Right atrium auricular region (tissue), 2 donors: ENCODE data around the gene TRPC4. TPM values are rescaled to one million over a fixed set of nuclear protein-coding genes. Genes with fewer than 3 reads are reported as not detected.

Source experiments
- DNase-seq: peaks from one replicate; pipeline ENCODE4 v3.0.0-alpha.2; 2019; ENCODE audit warnings: low spot score
- H3K27ac ChIP-seq, 2 donors: fragments of 200-600 bp; sonication (generic); 1 replicate in 1 of 2; 2 replicates in 1 of 2; pipeline ENCODE4 v1.5.1; 2016 to 2019
- H3K27me3 ChIP-seq, 2 donors: fragments of 200-600 bp; sonication (generic); one replicate each; pipeline versions ENCODE4 v1.5.1 to v1.6.0; 2017 to 2019
- H3K36me3 ChIP-seq: fragments of 200-600 bp; sonication (generic); one replicate; pipeline ENCODE4 v1.5.1; 2016
- H3K4me1 ChIP-seq, 2 donors: fragments of 200-600 bp; sonication (generic); one replicate each; pipeline versions ENCODE4 v1.5.1 to v1.6.0; 2017 to 2019
- H3K4me3 ChIP-seq, 2 donors: fragments of 200-600 bp; sonication (generic); 1 replicate in 1 of 2; 2 replicates in 1 of 2; pipeline ENCODE4 v1.5.1; 2017 to 2019; ENCODE audit warnings: mild to moderate bottlenecking in 1 of 2, moderate library complexity in 1 of 2
- H3K9me3 ChIP-seq, 2 donors: fragments of 200-600 bp; sonication (generic); one replicate each; pipeline ENCODE4 v1.5.1; 2019
- total RNA-seq, 2 donors: library from RNA; depleted of rRNA; stranded (reverse); fragments of >200 nt; gene quantifications; one replicate each; pipeline ENCODE4 v1.1.0, GENCODE V29; 2016
- TF ChIP-seq, protein P1 (sequence below), 2 donors: fragments of 200-600 bp; sonication (generic); IDR thresholded peaks; one replicate each; pipeline ENCODE4 v1.5.1; 2019; ENCODE audit warnings: antibody characterized with exemption in 2 of 2

Gene TRPC4
- total RNA-seq, 2 donors from 2014 or later: 0.48 to 1.7 TPM

DNA sequence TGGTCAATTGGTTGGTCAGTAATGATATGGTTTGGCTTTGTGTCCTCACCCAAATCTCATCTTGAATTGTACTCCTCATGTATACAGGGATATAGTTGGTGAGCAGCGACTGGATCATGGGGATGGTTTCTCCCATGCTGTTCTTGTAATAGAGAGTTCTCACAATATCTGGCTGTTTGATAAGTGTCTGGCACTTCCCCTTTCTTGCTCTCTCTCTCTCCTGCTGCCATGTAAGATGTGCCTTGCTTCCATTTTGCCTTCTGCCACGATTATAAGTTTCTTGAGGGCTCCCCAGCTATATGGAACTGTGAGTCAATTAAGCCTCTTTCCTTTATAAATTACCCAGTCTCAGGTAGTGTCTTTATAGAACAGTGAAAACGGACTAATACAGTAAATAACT, 120.7 kb downstream of the TRPC4 start:
- Histone ChIP-seq H3K4me3 (no peak overlapping the region), H3K9me3 (no peaks in the 10 kb centered on the region), H3K27me3 (no peaks in the 10 kb centered on the region), H3K4me1 (no peaks in the 10 kb centered on the region), H3K36me3 (no peaks in the 10 kb centered on the region), H3K27ac (no peak overlapping the region)
- DNase-seq: no peak
- TF ChIP-seq, protein P1, sequence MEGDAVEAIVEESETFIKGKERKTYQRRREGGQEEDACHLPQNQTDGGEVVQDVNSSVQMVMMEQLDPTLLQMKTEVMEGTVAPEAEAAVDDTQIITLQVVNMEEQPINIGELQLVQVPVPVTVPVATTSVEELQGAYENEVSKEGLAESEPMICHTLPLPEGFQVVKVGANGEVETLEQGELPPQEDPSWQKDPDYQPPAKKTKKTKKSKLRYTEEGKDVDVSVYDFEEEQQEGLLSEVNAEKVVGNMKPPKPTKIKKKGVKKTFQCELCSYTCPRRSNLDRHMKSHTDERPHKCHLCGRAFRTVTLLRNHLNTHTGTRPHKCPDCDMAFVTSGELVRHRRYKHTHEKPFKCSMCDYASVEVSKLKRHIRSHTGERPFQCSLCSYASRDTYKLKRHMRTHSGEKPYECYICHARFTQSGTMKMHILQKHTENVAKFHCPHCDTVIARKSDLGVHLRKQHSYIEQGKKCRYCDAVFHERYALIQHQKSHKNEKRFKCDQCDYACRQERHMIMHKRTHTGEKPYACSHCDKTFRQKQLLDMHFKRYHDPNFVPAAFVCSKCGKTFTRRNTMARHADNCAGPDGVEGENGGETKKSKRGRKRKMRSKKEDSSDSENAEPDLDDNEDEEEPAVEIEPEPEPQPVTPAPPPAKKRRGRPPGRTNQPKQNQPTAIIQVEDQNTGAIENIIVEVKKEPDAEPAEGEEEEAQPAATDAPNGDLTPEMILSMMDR (IDR thresholded peaks at IDR 0.05): no peak

DNA sequence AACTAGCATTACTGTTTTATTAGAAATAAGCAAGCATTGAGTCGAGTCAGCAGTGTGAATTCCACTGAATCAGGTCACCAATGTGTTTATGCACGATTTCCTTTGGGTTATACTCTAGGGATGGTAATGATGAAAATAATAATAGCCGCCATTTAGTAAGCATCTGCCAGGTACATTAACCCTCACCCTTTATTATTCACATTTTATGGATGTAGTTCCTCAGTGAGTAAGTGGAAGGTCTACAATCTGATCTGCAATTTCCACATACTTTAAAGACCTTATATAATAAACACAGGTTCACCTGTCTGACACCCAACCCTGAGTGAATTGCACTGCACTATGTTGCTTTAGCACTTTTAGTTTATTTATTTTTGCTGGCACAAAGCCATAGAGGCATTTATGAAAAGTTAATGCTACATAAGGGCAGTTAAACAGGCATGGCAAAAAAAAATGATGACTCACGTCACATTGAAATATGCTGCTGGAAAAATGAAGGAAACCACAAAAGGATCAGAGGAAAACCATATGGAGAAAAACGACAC, 122.4 kb downstream of the TRPC4 start:
- Histone ChIP-seq H3K27ac (no peak overlapping the region), H3K27me3 (no peaks in the 10 kb centered on the region), H3K4me3 (no peak overlapping the region), H3K4me1 (no peaks in the 10 kb centered on the region), H3K36me3 (no peaks in the 10 kb centered on the region), H3K9me3 (no peaks in the 10 kb centered on the region)
- DNase-seq: no peak
- TF ChIP-seq, protein P1 (IDR thresholded peaks at IDR 0.05): no peak

DNA sequence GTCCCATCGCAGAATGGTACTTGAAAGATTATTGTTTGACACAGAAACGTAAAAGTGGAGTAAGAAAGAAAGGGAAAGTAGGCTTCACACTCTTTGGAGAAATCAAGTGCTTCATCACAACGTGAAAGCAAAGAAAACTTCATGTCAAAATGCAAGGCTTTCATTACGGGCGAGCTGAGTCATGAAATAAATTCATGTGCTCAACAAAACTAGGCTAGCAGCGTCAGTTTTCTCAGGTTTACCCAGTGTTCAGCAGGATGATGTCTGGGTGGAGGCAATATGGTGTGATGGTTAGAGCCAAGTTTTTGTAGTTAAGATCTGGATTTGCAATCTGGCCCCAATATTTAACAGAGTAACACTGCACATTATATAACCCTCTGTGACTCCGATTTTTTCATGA, 128.0 kb downstream of the TRPC4 start:
- Histone ChIP-seq H3K9me3 (no peaks in the 10 kb centered on the region), H3K27ac (no peak overlapping the region), H3K4me3 (no peak overlapping the region), H3K4me1 (no peaks in the 10 kb centered on the region), H3K36me3 (no peaks in the 10 kb centered on the region), H3K27me3 (no peaks in the 10 kb centered on the region)
- TF ChIP-seq, protein P1 (IDR thresholded peaks at IDR 0.05): no peak
- DNase-seq: no peak

DNA sequence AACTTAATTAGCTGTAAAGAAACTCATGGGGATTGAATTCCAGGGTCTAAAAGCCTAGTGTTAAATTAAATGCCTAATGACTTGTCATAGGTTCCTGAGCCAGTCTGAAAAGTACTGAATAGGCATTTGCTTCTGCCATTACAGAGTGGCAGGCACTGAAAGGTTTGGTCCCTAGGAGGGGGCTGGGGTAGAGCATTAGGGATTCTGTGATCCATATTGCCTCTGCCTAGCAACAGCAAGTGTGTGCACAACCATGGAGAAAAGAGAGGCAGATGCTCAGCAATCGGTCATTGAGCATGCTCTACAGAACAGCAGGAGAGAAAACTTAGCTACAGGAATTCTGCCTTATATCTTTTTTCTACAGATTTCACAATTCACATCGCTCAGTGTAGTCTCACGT, 133.5 kb downstream of the TRPC4 start:
- no peaks in the 10 kb centered on the region for H3K4me1 ChIP-seq
- no peak overlapping the region for H3K27ac ChIP-seq
- H3K27me3 ChIP-seq: no peaks in the 10 kb centered on the region
- H3K9me3 ChIP-seq: no peaks in the 10 kb centered on the region
- TF ChIP-seq, protein P1 (IDR thresholded peaks at IDR 0.05): no peak
- H3K36me3 ChIP-seq: no peaks in the 10 kb centered on the region
- DNase-seq: no peak
- H3K4me3 ChIP-seq: no peak overlapping the region

DNA sequence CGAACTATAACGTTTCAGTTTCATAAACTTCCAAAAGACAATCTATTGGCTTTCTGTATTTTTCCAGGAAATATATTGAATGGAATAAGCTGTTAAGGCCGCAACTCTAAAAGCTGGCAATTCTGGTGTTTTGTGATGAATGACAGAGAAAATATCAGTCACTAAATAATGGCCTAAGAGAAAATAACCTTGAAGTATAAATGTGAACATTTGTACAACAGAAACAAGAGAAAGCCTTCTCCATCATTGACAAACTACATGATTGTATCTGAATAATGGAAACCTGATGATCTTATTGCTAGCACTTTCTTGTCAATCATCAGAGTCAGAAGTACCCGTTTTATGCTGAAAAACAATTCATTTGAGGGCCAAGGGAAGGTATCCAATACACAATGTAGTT, 134.3 kb downstream of the TRPC4 start:
- H3K4me1 ChIP-seq: no peaks in the 10 kb centered on the region
- no peaks in the 10 kb centered on the region for H3K36me3 ChIP-seq
- DNase-seq: no peak
- no peak overlapping the region for H3K27ac ChIP-seq
- H3K9me3 ChIP-seq: no peaks in the 10 kb centered on the region
- TF ChIP-seq, protein P1 (IDR thresholded peaks at IDR 0.05): no peak
- H3K27me3 ChIP-seq: no peaks in the 10 kb centered on the region
- H3K4me3 ChIP-seq: no peak overlapping the region

DNA sequence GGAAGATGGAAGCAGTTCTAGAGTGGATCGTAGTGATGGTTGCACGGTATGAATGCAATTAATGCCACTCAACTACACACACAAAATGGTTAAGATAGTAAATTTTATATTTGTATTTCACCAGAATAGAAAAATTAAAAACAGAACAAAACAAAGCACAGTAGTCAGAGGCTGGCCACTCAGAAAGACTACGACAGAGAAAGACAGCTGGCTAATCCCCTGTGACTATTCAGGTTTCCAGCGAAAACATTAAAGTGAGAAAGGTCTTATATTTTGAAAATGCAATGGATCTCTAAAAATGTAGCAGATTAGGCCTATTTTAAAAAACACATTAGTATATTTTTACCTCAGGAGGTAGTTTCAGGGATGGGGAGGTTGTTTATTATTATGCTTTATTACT, 139.7 kb downstream of the TRPC4 start:
- H3K36me3 ChIP-seq: no peaks in the 10 kb centered on the region
- H3K27ac ChIP-seq: no peak overlapping the region
- TF ChIP-seq, protein P1 (IDR thresholded peaks at IDR 0.05): no peak
- no peak for DNase-seq
- H3K9me3 ChIP-seq: no peaks in the 10 kb centered on the region
- H3K27me3 ChIP-seq: no peaks in the 10 kb centered on the region
- H3K4me1 ChIP-seq: no peaks in the 10 kb centered on the region
- H3K4me3 ChIP-seq: no peak overlapping the region
